ENCODE results near the gene GSTM4.

The GSTM4 gene

GRCh38 chr1:109655615-109656519, at the start of gene GSTM4:
Gene GSTM4 (plus strand): TSS chr1:109656099. CDS start chr1:109656390, 291 bp downstream.
- no peak for FAIRE-seq

DNA sequence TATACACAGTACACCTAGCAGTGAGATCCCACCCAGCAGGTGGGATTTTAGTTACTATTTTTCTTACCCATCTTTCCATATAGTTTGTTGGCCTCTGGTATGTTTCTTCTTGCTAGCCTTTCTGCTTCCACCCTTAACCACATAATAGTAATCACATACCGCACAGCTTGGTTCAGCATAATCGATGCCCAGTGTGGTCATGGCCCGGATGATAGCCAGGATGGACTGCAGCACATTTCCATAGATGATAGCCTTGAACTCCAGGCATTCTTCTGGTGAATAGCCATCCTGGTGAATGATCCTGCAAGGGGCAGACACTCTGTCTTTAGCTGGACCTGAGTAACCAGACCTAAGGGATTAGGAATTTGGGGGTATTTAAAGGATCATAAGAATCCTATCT, 46.0 kb upstream of the GSTM4 start:
- FAIRE-seq = no peak

DNA sequence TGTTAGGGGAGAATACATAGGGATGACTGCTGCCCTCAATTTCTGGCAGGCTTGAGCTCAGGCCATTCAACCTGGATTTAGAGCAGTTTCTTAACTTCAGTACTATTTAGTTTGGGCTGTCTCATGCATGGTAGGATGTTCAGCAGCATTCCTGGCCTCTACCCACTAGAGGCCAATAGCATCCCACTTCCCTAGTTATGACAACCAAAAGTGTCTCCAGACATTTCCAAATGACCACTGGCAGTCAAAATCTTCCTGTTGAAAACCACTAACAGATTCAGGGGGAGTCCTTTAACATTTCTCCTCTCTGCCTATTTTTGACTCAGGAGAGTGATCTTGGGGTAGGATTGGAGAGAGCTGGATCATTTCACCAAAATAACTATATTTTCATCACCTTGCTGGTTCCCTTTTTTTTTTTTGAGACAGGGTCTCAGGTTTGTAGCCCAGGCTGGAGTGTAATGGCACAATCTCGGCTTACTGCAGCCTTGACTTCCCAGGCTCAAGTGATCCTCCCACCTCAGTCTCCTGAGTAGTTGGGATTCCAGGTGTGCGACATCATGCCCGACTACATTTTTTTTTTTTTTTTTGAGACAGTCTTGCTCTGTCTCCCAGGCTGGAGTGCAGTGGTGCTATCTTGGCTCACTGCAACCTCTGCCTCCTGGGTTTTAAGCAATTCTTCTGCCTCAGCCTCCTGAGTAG, 45.1 kb upstream of the GSTM4 start:
- FAIRE-seq = no peak

- FAIRE-seq = no peak
Observed at GRCh38 chr1:109611308-109611990, 44.5 kb upstream of the GSTM4 start.

GRCh38 chr1:109613361-109614147, 42.3 kb upstream of the GSTM4 start:
- FAIRE-seq = no peak

DNA sequence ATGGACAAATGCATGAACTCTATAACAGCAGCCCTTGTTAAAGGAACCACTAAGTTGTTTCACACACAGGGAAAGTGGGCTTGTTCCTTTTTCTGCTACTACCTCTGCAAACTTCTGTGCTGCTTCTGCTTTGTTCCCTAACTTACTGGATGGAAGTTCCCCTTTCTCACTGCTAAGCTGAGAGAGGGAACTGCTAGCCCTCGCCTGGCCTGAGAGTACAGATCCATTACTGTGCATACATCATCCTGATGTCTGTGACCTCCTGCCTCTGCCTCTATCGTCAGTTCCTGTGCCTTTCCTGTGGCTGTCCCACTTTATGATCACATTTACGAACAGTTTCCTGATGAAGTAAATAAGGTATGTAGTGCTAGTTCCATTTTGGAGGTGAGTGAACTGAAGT, 40.0 kb upstream of the GSTM4 start:
- FAIRE-seq = no peak

DNA sequence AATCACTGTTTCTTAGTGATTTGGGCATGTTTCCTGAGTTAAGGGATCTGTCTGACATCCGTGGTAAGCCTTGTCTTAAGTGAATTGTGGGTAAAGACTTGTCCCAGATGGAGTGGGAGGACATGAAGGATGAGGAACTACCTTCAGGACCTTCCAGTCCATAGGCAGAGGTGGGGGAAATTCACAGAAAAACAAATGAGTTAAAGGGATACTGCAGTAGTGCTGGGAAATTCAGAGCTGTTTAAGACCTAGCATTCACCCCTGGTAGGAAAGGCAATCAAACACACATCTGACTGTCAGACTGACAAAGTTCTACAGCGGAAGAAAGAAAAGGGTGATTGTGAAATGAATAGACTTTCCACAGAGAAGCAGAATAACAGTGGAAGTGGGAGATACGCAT, 39.5 kb upstream of the GSTM4 start:
- no peak for FAIRE-seq

DNA sequence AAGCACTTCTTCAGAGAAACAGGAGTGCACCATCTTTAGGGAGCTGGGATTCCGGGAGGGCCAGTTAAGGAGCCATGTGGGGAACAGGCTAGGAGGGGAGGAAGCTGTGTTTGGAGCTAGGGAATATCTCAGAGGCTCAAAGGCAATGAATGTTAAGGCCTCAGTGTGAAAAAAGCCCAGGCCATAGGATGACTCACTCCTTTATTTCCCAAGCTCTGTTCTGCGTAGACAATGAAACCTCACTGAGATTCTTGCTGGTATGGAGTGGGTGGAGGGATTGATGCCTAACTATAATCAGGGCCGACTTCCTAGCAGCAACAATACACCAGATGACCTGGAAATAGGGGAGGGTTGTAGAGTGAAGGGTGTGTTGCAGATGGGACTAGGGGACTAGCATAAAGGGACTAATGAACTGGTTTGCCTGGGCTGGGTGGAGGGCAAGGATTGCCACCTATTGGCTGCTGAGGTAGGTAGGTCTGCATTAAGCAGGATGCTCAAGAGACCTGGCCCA, 38.6 kb upstream of the GSTM4 start:
- no peak for FAIRE-seq

DNA sequence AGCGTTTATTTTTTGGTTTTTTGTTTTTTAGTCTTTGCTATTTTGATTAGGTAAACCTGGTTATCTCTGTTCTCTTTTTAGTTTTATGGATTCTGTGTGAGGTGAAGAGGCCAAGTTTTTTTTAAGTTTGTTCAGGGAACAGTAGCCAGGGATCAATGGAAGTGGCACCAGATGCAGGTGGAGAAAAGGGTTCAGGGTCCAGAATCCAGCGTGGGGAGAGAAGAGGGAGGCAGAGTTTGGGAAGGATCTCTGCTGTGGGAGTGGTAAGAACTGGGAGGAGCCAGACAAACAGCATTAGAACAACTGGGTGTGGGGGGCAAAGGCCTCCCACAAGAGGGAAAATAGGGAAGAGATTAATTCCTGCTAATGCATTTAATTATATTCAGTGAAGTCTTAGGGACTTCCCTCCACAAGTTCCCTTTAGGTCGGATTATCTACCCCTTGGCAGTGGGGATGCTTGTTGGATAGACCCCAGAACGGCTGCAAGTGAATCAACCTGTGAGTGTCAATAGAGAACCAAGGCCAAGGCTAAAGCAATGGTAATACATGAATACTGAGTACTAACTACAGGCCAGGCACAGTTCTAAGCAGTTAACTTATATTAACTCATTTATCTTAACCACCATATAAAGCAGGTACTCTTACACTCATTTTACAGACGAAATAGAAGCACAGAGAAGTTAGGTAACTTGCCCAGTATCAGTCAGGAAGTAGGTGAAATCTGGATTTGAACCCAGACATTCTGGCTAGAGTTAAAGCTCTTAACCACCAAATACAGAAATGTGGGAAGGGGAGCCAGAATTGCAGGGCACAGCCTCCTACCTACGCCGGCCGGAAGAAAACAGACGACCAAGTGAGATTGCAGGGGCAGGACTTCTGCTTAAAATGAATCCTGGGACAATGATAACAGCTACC, 37.0 kb upstream of the GSTM4 start:
- no peak for FAIRE-seq

- no peak for FAIRE-seq
Observed at GRCh38 chr1:109619576-109620400, 36.1 kb upstream of the GSTM4 start, which contains the start of the genes AMPD2 and GNAT2. Gene AMPD2 (plus strand): TSS chr1:109619837. CDS start chr1:109621176, 1,339 bp downstream. Gene GNAT2 (minus strand): TSS chr1:109619616. CDS start chr1:109612870, 6,746 bp downstream.

- no peak for FAIRE-seq
Observed at GRCh38 chr1:109620401-109620791, 35.5 kb upstream of the GSTM4 start.

- FAIRE-seq = no peak
Observed at GRCh38 chr1:109620841-109621286, 35.0 kb upstream of the GSTM4 start.

DNA sequence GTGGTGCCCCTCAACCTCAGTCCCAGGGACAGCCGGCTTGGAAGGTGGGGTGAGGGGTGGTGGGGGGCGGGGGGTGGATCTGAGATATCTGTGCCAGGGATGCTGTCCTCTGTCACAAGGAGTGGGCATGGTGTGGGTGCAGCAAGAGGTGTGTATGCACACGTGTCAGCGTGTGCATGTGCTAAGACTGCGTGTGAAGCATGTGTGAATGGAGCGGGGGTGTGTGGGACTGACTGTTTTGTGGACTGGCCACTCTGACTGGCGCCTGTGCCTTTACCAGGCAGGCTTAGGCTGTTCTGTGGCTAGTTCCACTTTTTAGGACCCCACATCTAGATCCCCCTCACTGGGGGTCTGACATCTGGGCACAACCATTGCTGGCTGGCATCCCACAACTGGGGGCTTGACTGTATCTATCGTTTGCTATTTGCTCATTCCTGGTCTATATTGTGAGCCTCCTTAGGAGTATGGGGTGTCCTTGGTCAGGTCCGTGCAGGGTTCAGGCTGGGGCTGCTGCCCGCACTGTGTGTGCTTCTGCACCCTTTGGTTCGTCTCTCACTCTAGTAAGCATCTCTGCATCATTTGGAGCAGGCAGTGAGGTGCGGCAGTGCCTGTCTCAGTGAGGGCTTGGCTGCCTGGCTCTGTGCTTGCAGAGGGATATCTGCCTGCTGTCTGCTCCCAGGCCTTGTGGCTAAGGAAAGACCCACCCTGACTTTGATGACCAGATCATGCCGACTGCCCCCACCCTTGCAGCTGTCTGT, 34.3 kb upstream of the GSTM4 start:
- no peak for FAIRE-seq

GRCh38 chr1:109622137-109622892, 33.6 kb upstream of the GSTM4 start:
- no peak for FAIRE-seq

- FAIRE-seq = no peak
Observed at GRCh38 chr1:109622895-109623294, 33.0 kb upstream of the GSTM4 start.

DNA sequence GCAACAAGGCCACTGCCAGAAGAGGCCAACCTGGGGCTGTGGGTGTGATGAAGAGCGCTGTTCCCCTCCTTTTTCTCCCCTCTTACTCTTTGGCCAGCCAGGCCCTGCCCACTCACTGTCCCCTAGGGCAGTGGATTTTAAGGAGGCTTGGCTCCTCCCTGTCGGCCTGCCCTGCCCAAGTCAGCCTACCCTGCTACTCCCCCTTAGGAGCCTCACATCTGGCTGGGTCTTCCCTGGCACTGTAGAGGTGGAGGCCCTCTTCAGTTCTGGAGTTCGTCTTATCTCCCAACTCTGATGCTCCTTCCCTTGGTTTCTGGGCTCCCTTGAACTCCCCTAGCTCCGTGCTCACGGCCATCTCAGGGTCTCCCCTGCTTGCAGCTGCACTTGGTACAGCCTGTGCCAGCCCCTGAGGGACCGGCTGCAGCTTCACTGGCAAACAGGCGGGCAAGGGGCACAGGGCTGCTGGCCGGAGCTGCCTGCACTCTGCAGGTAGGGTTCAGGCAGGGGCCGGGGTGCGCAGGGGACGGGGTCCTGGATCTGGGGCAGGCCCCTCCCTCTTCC, 32.2 kb upstream of the GSTM4 start:
- FAIRE-seq = no peak

DNA sequence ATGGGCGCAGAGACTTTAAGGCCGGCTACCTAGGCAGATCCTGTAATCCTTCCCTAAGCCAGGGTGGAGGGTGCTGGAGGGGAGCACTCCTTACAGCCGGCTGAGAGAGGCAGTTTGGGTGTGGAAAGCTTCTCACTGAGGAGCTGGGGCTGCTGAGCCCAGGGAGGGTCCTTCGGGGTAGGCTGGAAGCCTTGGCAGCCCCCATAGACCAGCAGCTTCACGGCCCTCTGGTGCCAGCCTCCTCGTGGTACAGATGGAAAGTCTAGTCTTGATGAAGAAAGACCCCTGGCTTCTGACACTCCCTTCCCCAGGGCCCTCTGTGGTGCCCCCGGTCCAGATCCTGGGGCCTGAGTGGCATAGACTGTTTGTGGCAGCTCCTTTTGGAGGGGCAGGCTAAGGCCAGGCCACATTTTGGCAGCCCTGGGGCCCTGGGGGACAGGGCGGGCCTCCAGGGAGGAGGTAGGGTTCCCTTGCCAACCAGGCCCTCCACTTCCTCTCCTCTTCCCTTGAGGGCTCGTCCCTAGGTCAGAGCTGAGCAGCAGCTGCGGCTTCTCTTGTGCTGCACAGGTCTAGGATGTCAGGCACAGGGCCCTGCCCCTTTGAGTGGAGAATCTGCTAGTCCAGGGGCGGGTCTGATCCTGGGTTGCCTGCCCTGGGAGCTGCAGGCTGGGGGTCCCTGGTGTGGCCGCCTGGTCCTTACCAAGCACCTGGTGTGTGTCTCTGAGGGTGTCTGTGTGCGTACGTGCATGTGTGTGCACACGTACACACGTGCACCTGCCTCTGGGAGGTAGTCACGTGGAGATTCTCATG, 31.5 kb upstream of the GSTM4 start:
- FAIRE-seq = no peak
